Measurements from ENCODE around the gene SPACDR. TPM values are rescaled to one million over a fixed set of nuclear protein-coding genes. Genes with fewer than 3 reads are reported as not detected.

Gene SPACDR
- polyA plus RNA-seq, 1 donor from 2014 or later: not detected

DNA sequence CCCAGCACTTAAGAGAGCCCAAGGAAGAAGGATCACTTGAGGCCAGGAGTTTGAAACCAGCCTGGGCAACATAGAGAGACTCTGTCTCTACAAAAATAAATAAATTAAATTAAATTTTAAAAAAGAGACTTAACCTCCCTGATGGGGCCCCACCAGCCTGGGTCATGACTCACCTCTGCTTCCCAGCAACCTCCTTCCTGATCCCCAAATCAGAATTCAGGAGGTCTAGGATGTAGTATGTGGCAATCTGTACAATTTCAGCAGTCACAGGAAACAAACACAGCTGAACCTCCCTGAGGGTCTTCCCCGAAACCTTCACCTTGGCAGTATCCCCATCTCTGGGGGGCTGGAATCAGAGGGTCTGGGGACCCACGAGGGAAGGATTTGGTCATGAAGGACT is 18.0 kb downstream of the SPACDR start:
- Histone ChIP-seq H3K9me3 (ENCODE audit: low read length) (no peaks in the 10 kb centered on the region), H3K27ac (ENCODE audit: low read length) (no peak overlapping the region), H3K36me3 (ENCODE audit: insufficient read depth, low read length) (no peaks in the 10 kb centered on the region), H2AFZ (ENCODE audit: low read depth, low read length) (no peak overlapping the region), H3F3A (ENCODE audit: insufficient read depth, low read length, poor library complexity, severe bottlenecking) (no peaks in the 10 kb centered on the region), H4K20me1 (ENCODE audit: insufficient read depth) (no peaks in the 10 kb centered on the region), H3K79me2 (replicated peaks; ENCODE audit: insufficient read depth, low read length) (no peaks in the 10 kb centered on the region), H3K9me2 (ENCODE audit: insufficient read depth, low read length) (no peaks in the 10 kb centered on the region), H3K4me2 (ENCODE audit: low read length) (no peak overlapping the region), H3K4me3 (ENCODE audit: low read length) (no peak overlapping the region), H3K9ac (ENCODE audit: low read length) (no peak overlapping the region), H3K27me3 (ENCODE audit: insufficient read depth, low read depth, low read length) (no peaks in the 10 kb centered on the region)
- no peak for TF ChIP-seq EZH2 (IDR thresholded peaks at IDR 0.05; ENCODE audit: borderline replicate concordance, insufficient read depth, low read length, poor library complexity, severe bottlenecking)
- TF ChIP-seq REST (IDR thresholded peaks at IDR 0.05; ENCODE audit: borderline replicate concordance): no peak
- no peak for TF ChIP-seq RAD21 (conservative IDR thresholded peaks at IDR 0.05)
- no peak for TF ChIP-seq SMC3 (conservative IDR thresholded peaks at IDR 0.05; ENCODE audit: poor library complexity)
- no peak for TF ChIP-seq TAF1 (IDR thresholded peaks at IDR 0.05; ENCODE audit: low read depth)
- no peak for TF ChIP-seq MXI1 (conservative IDR thresholded peaks at IDR 0.05; ENCODE audit: poor library complexity, severe bottlenecking)

DNA sequence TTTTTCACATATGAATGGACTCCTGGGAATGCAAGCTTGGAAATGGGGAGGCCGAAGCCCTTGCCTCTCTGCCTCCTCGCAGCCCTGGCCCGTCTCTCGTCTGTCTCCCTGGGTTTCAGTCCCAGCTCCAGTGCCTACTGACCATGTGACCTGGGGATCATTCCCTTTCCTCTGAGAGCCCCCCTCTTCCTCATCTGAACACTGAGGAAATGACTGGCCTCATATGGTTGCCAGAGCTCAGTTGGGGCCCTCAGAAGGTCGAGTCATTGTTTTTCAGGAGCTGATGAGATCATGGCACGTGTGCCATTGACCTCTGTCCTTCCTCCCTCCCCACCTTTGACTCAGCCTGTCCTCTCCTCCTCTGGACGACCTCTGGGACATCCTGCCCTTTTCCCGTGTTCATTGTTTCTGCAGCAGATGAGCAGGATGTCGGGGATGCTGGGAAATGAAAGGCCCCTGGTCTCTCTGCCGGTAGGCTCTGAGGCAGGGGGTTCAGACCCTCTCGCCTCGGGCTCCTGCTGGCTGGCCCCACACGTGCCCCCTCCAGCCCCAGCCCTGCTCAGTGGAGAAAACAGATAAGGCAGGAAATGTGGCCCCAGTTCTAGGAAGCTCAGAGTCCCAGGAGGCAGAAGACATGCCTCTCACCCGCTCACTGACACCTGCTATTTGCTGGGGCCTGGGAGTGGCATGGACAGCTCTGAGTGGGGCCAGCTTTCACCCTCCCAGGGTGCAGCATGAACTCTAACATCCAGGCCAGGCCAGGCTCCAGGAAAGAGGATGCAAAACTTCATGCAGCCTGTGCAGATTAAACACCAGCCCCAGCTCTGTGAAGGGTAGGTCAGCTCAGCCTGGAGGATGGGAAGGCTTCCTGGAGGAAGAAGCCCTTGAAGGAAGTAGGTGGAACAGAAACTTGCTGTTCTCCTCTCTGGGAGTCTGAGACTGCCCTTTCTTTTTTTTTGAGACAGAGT is 19.5 kb downstream of the SPACDR start:
- H3K27ac ChIP-seq (ENCODE audit: low read length): no peak overlapping the region
- no peaks in the 10 kb centered on the region for H3K36me3 ChIP-seq (ENCODE audit: insufficient read depth, low read length)
- no peak overlapping the region for H2AFZ ChIP-seq (ENCODE audit: low read depth, low read length)
- no peaks in the 10 kb centered on the region for H3K79me2 ChIP-seq (replicated peaks; ENCODE audit: insufficient read depth, low read length)
- H4K20me1 ChIP-seq (ENCODE audit: insufficient read depth): no peaks in the 10 kb centered on the region
- H3K9me2 ChIP-seq (ENCODE audit: insufficient read depth, low read length): no peaks in the 10 kb centered on the region
- H3K4me2 ChIP-seq (ENCODE audit: low read length): no peak overlapping the region
- TF ChIP-seq TAF1 (IDR thresholded peaks at IDR 0.05; ENCODE audit: low read depth) (no peak), EP300 (conservative IDR thresholded peaks at IDR 0.05; ENCODE audit: poor library complexity, severe bottlenecking) (no peak), RAD21 (conservative IDR thresholded peaks at IDR 0.05) (no peak), POLR2AphosphoS5 (IDR thresholded peaks at IDR 0.05) (no peak), EZH2 (IDR thresholded peaks at IDR 0.05; ENCODE audit: borderline replicate concordance, insufficient read depth, low read length, poor library complexity, severe bottlenecking) (no peak), SMC3 (conservative IDR thresholded peaks at IDR 0.05; ENCODE audit: poor library complexity) (no peak), MXI1 (conservative IDR thresholded peaks at IDR 0.05; ENCODE audit: poor library complexity, severe bottlenecking) (no peak), CTCF (IDR thresholded peaks at IDR 0.05; ENCODE audit: poor library complexity, severe bottlenecking) (no peak), REST (IDR thresholded peaks at IDR 0.05; ENCODE audit: borderline replicate concordance) (no peak)
- no peak overlapping the region for H3K9ac ChIP-seq (ENCODE audit: low read length)
- no peak overlapping the region for H3K4me3 ChIP-seq (ENCODE audit: low read length)
- H3K9me3 ChIP-seq (ENCODE audit: low read length): no peaks in the 10 kb centered on the region
- H3F3A ChIP-seq (ENCODE audit: insufficient read depth, low read length, poor library complexity, severe bottlenecking): no peaks in the 10 kb centered on the region
- H3K27me3 ChIP-seq (ENCODE audit: insufficient read depth, low read depth, low read length): no peaks in the 10 kb centered on the region

Measured in neural cell (in vitro differentiated cells).